Lower lobe of right lung (tissue), 2 donors: ENCODE results near the gene NDST1. TPM values are rescaled to one million over a fixed set of nuclear protein-coding genes. Genes with fewer than 3 reads are reported as not detected.

Source experiments
- ATAC-seq, 2 donors: fragments of 200-7000 bp; cut with Tn5 transposase; one replicate each; pipeline ENCODE4 v1.9.1; 2020 to 2022; ENCODE audit warnings: mild to moderate bottlenecking in 2 of 2, moderate library complexity in 2 of 2
- DNase-seq: peaks from one replicate; pipeline ENCODE4 v3.0.0-alpha.2; 2020
- H3K27ac ChIP-seq: fragments of 200-600 bp; one replicate; pipeline ENCODE4 v1.8.0; 2022
- H3K27me3 ChIP-seq: fragments of 200-600 bp; one replicate; pipeline ENCODE4 v1.8.0; 2022; ENCODE audit warnings: low read depth
- H3K36me3 ChIP-seq: fragments of 200-600 bp; one replicate; pipeline ENCODE4 v1.8.0; 2022; ENCODE audit warnings: mild to moderate bottlenecking
- H3K4me1 ChIP-seq: fragments of 200-600 bp; one replicate; pipeline ENCODE4 v1.8.0; 2022
- H3K4me3 ChIP-seq: fragments of 200-600 bp; one replicate; pipeline ENCODE4 v1.8.0; 2022; ENCODE audit warnings: mild to moderate bottlenecking
- H3K9me3 ChIP-seq: fragments of 200-600 bp; one replicate; pipeline ENCODE4 v1.8.0; 2022
- intact Hi-C: fragments of 100-400 bp; cut with DNase I; formaldehyde crosslinking; loops from one replicate; pipeline ENCODE4 v1.11.0; 2022
- total RNA-seq: library from RNA; stranded (reverse); fragmentation: NEBNext Ultra II Directional; extraction: Animal tissue kit (Norgen Biotek cat#: 25700); gene quantifications from one replicate; pipeline ENCODE4 v1.2.1, GENCODE V29; 2021
- TF ChIP-seq, protein P1 (sequence below): fragments of 200-600 bp; IDR thresholded peaks from one replicate; pipeline ENCODE4 v1.8.0; 2022; ENCODE audit warnings: antibody characterized with exemption, mild to moderate bottlenecking
- donor health status: DM: no; HTN: yes; CAD: no; lungs with severe emphysema.

The NDST1 gene
- total RNA-seq, 1 donor from 2014 or later: 117 TPM

DNA sequence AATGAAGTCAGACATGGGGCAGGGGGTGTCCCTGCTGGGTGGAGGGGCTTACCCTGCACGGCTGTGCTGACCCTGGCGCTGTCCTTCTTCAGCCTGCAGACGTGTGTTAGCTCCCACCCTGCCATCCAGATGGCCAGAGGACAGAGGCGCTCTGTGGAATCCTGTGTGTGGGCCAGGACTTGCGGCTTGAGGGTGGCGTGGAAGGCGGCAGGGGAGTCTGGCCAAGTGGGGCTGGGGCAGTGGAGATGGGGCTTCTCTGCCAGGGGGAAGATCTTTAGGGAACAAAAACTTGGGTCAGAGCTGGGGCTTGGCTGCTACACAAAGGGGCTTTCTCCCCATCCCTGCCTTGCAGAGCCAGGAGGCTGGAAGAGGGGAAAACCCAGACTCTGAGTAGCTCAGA lies 86.1 kb downstream of the NDST1 start:
- ATAC-seq (no peak), DNase-seq (no peak)
- Histone ChIP-seq H3K4me3 (no peak overlapping the region), H3K36me3 (no peaks in the 10 kb centered on the region), H3K9me3 (no peaks in the 10 kb centered on the region), H3K27ac (no peak overlapping the region), H3K27me3 (no peaks in the 10 kb centered on the region), H3K4me1 (peaks cover 57% of the 10 kb centered on the region)
- TF ChIP-seq, protein P1, sequence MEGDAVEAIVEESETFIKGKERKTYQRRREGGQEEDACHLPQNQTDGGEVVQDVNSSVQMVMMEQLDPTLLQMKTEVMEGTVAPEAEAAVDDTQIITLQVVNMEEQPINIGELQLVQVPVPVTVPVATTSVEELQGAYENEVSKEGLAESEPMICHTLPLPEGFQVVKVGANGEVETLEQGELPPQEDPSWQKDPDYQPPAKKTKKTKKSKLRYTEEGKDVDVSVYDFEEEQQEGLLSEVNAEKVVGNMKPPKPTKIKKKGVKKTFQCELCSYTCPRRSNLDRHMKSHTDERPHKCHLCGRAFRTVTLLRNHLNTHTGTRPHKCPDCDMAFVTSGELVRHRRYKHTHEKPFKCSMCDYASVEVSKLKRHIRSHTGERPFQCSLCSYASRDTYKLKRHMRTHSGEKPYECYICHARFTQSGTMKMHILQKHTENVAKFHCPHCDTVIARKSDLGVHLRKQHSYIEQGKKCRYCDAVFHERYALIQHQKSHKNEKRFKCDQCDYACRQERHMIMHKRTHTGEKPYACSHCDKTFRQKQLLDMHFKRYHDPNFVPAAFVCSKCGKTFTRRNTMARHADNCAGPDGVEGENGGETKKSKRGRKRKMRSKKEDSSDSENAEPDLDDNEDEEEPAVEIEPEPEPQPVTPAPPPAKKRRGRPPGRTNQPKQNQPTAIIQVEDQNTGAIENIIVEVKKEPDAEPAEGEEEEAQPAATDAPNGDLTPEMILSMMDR: no peak
- intact Hi-C loops: no loop called here

DNA sequence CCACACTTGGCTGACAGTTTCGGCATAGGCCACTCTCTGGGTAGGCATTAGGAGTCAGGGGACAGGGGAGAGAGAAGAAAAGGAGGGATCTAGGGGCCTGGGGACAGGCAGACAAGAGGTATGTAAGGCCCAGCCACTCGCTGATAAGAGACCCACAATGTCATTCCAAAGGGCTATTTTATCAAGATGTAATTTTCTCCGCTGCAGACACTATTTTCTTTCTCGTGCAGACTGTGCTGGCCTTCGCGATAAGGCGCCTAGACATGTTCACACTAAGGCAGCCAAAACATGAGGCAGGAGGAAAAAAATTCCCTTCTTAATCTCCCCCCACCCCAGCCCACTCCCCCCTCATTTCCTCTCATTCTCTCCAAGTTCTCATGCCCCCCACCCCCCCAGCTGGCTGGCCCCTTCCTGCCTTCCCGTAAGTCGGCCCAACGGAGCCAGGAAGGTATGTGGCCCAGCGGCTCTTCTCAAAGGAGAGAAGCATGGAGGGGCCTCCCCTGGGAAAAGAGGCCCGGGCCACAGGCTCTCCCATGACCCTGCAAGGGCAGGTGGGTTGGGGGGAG lies 87.6 kb downstream of the NDST1 start:
- Histone ChIP-seq H3K27ac (peak overlapping the region; percentile 46), H3K4me3 (no peak overlapping the region), H3K27me3 (no peaks in the 10 kb centered on the region), H3K9me3 (no peaks in the 10 kb centered on the region), H3K4me1 (peaks cover 65% of the 10 kb centered on the region), H3K36me3 (no peaks in the 10 kb centered on the region)
- ATAC-seq (peak in 1 of 2 donors; percentile 7), DNase-seq (no peak)
- intact Hi-C loops: no loop called here
- TF ChIP-seq, protein P1: no peak

DNA sequence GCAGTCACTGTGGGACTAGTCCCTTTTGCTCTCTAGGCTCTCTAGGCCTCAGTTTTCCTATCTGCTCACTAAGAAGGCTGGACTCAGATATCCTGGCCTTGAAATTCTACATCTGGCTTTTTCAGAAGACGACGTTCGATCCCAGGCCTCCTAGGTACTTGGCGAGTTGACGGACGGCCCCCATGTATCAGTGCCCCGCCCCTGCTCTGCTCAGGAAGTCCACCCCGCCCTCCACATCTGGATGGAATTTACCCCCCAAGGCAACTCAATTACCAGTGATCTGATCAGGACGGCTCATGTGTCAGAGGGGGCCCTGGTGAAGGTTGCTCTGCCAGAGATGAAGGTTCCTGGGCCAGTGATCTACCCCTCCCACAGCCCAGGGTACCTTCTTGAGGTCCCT lies 88.4 kb downstream of the NDST1 start:
- no peak for ATAC-seq
- Histone ChIP-seq H3K4me3 (no peak overlapping the region), H3K4me1 (peaks cover 65% of the 10 kb centered on the region), H3K27me3 (no peaks in the 10 kb centered on the region), H3K9me3 (no peaks in the 10 kb centered on the region), H3K27ac (peak overlapping the region; percentile 46), H3K36me3 (no peaks in the 10 kb centered on the region)
- TF ChIP-seq, protein P1: no peak
- no peak for DNase-seq
- intact Hi-C loops: no loop called here

DNA sequence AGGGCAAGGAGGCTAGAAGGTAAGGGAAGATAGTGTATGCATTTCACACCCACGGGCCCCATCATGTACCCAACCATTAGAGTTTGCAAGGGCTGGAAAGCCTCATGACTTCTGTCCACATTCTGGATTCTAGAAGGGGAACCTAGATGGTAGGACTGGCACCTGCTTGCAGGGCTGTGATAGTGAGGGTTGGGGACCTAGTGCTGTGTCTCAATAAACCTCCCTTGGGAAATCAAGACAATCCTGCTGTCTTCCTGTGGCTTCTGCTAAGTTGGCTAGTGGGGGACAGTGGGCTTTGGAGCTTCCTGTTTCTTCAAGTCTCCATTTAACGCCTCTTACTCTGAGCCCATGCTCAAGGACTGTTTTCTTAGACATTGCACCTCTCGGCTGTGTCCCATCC lies 88.9 kb downstream of the NDST1 start:
- H3K36me3 ChIP-seq: no peaks in the 10 kb centered on the region
- no peak overlapping the region for H3K4me3 ChIP-seq
- no peaks in the 10 kb centered on the region for H3K27me3 ChIP-seq
- ATAC-seq (no peak), DNase-seq (peak; percentile 3)
- intact Hi-C loops: no loop called here
- H3K9me3 ChIP-seq: no peaks in the 10 kb centered on the region
- TF ChIP-seq, protein P1: no peak
- no peak overlapping the region for H3K27ac ChIP-seq
- H3K4me1 ChIP-seq: peaks cover 66% of the 10 kb centered on the region

DNA sequence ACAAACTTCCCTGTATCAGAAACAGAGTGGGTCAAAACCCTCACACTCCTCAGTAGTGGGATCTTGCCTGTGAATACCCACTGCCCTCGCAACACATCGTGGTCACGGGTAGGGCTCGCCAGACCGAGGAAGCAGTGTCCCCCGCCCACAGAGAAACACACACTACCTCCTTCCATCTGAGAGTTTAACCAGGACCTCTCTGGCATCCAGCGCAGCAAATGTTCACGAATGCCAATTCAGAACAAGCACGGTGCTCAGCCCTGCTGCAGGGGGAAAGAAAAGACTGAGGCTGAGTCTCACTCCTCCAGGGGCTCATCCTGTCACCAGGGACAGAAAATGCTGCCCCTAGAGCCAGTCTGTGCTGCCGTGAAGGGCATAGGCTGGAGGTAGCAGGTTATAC lies 90.1 kb downstream of the NDST1 start:
- Histone ChIP-seq H3K27me3 (no peaks in the 10 kb centered on the region), H3K36me3 (no peaks in the 10 kb centered on the region), H3K4me1 (peaks cover 60% of the 10 kb centered on the region), H3K27ac (peak overlapping the region; percentile 41), H3K4me3 (no peak overlapping the region), H3K9me3 (no peaks in the 10 kb centered on the region)
- TF ChIP-seq, protein P1: no peak
- no peak for ATAC-seq
- peak; percentile 28 for DNase-seq
- intact Hi-C loops: no loop called here
